HG03342 (cell line): ENCODE results near the gene SRGAP1.
"Not testable (repeated sequence)": the region's sequence is repeated elsewhere in the genome, so short reads cannot be mapped to it uniquely, and the experiment has no call there.

Experiments
- ATAC-seq: cut with Tn5 transposase; IDR thresholded peaks from one replicate; pipeline ENCODE4 v1.9.1; 2021; ENCODE audit warnings: mild to moderate bottlenecking, moderate library complexity; ENCODE audit not compliant: unreplicated experiment

The SRGAP1 gene

GRCh38 chr12:64099397-64099796, 254.9 kb downstream of the SRGAP1 start:
- ATAC-seq = no peak

- ATAC-seq = no peak
These were observed 257.8 kb downstream of the SRGAP1 start for GRCh38 chr12:64102339-64102738.

- no peak for ATAC-seq
These were observed 259.6 kb downstream of the SRGAP1 start for GRCh38 chr12:64103825-64104740.

GRCh38 chr12:64105026-64105425, 260.5 kb downstream of the SRGAP1 start:
- no peak for ATAC-seq

GRCh38 chr12:64107776-64108175, 263.3 kb downstream of the SRGAP1 start:
- no peak for ATAC-seq

- no peak for ATAC-seq
These were observed 265.2 kb downstream of the SRGAP1 start for GRCh38 chr12:64109706-64110105.

- ATAC-seq = no peak
These were observed 266.4 kb downstream of the SRGAP1 start for GRCh38 chr12:64110864-64111263.

- ATAC-seq = no peak
These were observed 272.5 kb downstream of the SRGAP1 start for GRCh38 chr12:64116969-64117368.

- no peak for ATAC-seq
These were observed 276.1 kb downstream of the SRGAP1 start for GRCh38 chr12:64120568-64120967.

GRCh38 chr12:64121086-64121485, 276.6 kb downstream of the SRGAP1 start:
- not testable (repeated sequence) for ATAC-seq

- no peak for ATAC-seq
These were observed 277.7 kb downstream of the SRGAP1 start for GRCh38 chr12:64122154-64122553.

GRCh38 chr12:64122995-64123394, 278.5 kb downstream of the SRGAP1 start:
- no peak for ATAC-seq

GRCh38 chr12:64123448-64123847, 278.9 kb downstream of the SRGAP1 start:
- ATAC-seq = no peak

- no peak for ATAC-seq
These were observed 280.2 kb downstream of the SRGAP1 start for GRCh38 chr12:64124511-64125197.

GRCh38 chr12:64125913-64126312, 281.4 kb downstream of the SRGAP1 start:
- no peak for ATAC-seq

GRCh38 chr12:64127811-64128210, 283.3 kb downstream of the SRGAP1 start:
- no peak for ATAC-seq

GRCh38 chr12:64128366-64128765, 283.9 kb downstream of the SRGAP1 start:
- ATAC-seq = no peak

GRCh38 chr12:64130476-64130875, 286.0 kb downstream of the SRGAP1 start:
- not testable (repeated sequence) for ATAC-seq

- ATAC-seq = not testable (repeated sequence)
These were observed 287.0 kb downstream of the SRGAP1 start for GRCh38 chr12:64131456-64131855.

GRCh38 chr12:64132672-64133071, 288.2 kb downstream of the SRGAP1 start:
- not testable (repeated sequence) for ATAC-seq

- no peak for ATAC-seq
These were observed 292.6 kb downstream of the SRGAP1 start for GRCh38 chr12:64137117-64137516.

GRCh38 chr12:64139021-64139420, 294.5 kb downstream of the SRGAP1 start:
- no peak for ATAC-seq
